ENCODE data around the gene FRMPD1.
"Not testable (repeated sequence)": the region's sequence is repeated elsewhere in the genome, so short reads cannot be mapped to it uniquely, and the experiment has no call there.

FRMPD1 gene

DNA sequence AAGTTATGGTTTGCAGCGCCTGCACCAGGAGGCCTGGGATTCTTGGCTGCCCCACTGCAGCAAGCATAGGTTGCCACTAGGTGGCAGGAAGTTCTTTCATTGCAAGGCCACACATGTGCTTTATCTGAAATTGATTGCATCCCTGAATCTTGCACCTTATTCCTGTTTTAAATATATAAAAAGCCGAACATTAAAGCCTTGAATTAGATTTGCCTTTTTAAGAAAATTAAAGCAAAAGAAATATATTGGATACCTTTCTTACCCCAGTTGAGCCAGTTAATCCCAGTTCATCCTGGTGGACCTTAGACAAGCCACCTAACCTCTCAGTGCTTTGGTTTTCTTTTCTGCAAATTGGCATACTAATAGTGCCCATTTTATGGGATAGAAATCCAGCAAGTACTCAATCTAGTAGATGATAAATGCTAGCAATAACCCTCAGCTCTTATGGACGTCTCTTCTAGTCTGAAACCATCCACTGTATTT is 96.6 kb downstream of the FRMPD1 start:
- H3K27ac ChIP-seq (ENCODE audit: insufficient read depth, low read length, poor library complexity, severe bottlenecking): no peak overlapping the region
- H3K27me3 ChIP-seq (replicated peaks; ENCODE audit: control insufficient read depth, insufficient read depth, low read length, poor library complexity, severe bottlenecking): no peaks in the 10 kb centered on the region
- peak in 2 of 3 donors; percentile 15 to 22 for DNase-seq
- H3K9me3 ChIP-seq (ENCODE audit: control insufficient read depth, low read length): no peaks in the 10 kb centered on the region
- no peaks in the 10 kb centered on the region for H3K36me3 ChIP-seq (ENCODE audit: control insufficient read depth, insufficient read depth, low read length)
- no peak overlapping the region for H3K4me3 ChIP-seq (ENCODE audit: insufficient read depth, low read depth, low read length, poor library complexity, severe bottlenecking)
- no peaks in the 10 kb centered on the region for H3K4me1 ChIP-seq (ENCODE audit: control insufficient read depth, insufficient read depth, low read length, poor library complexity, severe bottlenecking)

GRCh38 chr9:37749129-37749528 is 98.4 kb downstream of the FRMPD1 start:
- no peak overlapping the region for H3K4me3 ChIP-seq (ENCODE audit: insufficient read depth, low read depth, low read length, poor library complexity, severe bottlenecking)

DNA sequence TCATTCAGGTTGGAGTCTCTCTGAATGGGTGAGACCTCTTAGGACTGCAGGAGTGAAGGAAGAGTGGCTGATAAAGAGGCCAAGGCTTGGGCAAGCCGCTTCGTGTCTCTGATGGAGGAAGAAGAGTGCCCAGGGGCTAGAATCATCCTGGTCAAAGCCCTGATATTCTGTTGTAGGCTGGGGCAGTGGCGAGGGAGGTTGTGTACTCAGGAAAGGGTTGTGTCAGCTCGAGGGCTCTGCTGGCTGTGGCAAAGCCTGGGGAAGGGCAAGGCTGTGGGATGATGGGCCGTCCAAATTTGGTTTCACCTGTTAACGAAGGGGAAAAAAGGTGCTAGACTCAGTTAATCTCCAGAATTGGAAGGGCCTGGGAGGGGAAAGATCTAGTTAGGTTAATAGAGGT is 100.4 kb downstream of the FRMPD1 start:
- no peaks in the 10 kb centered on the region for H3K9me3 ChIP-seq (ENCODE audit: control insufficient read depth, low read length)
- peaks cover 15% of the 10 kb centered on the region for H3K4me1 ChIP-seq (ENCODE audit: control insufficient read depth, insufficient read depth, low read length, poor library complexity, severe bottlenecking)
- H3K36me3 ChIP-seq (ENCODE audit: control insufficient read depth, insufficient read depth, low read length): no peaks in the 10 kb centered on the region
- H3K4me3 ChIP-seq (ENCODE audit: insufficient read depth, low read depth, low read length, poor library complexity, severe bottlenecking): no peak overlapping the region
- H3K27me3 ChIP-seq (replicated peaks; ENCODE audit: control insufficient read depth, insufficient read depth, low read length, poor library complexity, severe bottlenecking): no peaks in the 10 kb centered on the region
- no peak for DNase-seq
- H3K27ac ChIP-seq (ENCODE audit: insufficient read depth, low read length, poor library complexity, severe bottlenecking): no peak overlapping the region

More at GRCh38 chr9:37749129-37749528, 98.4 kb downstream of the FRMPD1 start:
- Histone ChIP-seq H3K36me3 (ENCODE audit: control insufficient read depth, insufficient read depth, low read length) (no peaks in the 10 kb centered on the region), H3K4me1 (ENCODE audit: control insufficient read depth, insufficient read depth, low read length, poor library complexity, severe bottlenecking) (peaks cover 3% of the 10 kb centered on the region), H3K9me3 (ENCODE audit: control insufficient read depth, low read length) (no peaks in the 10 kb centered on the region), H3K27ac (ENCODE audit: insufficient read depth, low read length, poor library complexity, severe bottlenecking) (no peak overlapping the region), H3K27me3 (replicated peaks; ENCODE audit: control insufficient read depth, insufficient read depth, low read length, poor library complexity, severe bottlenecking) (no peaks in the 10 kb centered on the region)
- DNase-seq: no peak

DNA sequence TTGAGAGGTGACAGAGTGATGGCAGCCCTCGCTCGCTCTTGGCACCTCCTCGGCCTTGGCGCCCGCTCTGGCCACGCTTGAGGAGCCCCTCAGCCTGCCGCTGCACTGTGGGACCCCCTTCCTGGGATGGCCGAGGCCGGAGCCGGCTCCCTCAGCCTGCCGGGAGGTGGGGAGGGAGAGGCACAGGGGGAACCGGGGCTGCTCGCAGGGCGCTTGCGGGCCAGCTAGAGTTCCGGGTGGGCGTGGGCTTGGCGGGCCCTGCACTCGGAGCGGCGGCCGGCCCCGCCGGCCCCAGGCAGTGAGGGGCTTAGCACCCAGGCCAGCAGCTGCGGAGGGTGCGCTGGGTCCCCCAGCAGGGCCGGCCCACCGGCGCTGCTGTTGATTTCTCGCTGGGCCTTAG is 101.0 kb downstream of the FRMPD1 start:
- not testable (repeated sequence) for H3K4me3 ChIP-seq (ENCODE audit: insufficient read depth, low read depth, low read length, poor library complexity, severe bottlenecking); DNase-seq; H3K27me3 ChIP-seq (replicated peaks; ENCODE audit: control insufficient read depth, insufficient read depth, low read length, poor library complexity, severe bottlenecking); H3K9me3 ChIP-seq (ENCODE audit: control insufficient read depth, low read length); H3K36me3 ChIP-seq (ENCODE audit: control insufficient read depth, insufficient read depth, low read length); H3K27ac ChIP-seq (ENCODE audit: insufficient read depth, low read length, poor library complexity, severe bottlenecking)
- peaks cover 15% of the 10 kb centered on the region for H3K4me1 ChIP-seq (ENCODE audit: control insufficient read depth, insufficient read depth, low read length, poor library complexity, severe bottlenecking)

DNA sequence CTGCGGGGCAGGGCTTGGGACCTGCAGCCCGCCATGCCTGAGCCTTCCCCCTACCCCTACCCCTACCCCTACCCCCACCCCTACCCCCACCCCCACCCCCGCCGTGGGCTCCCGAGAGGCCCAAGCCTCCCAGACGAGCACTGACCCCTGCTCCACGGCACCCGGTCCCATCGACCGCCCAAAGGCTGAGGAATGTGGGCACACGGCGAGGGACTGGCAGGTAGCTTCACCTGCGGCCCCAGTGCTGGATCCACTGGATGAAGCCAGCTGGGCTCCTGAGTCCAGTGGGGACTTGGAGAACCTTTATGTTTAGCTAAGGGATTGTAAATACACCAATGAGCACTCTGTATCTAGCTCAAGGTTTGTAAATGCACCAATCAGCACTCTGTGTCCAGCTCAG is 101.4 kb downstream of the FRMPD1 start:
- not testable (repeated sequence) for H3K27me3 ChIP-seq (replicated peaks; ENCODE audit: control insufficient read depth, insufficient read depth, low read length, poor library complexity, severe bottlenecking); DNase-seq; H3K27ac ChIP-seq (ENCODE audit: insufficient read depth, low read length, poor library complexity, severe bottlenecking)

GRCh38 chr9:37752642-37753488 is 102.1 kb downstream of the FRMPD1 start:
- peaks cover 15% of the 10 kb centered on the region for H3K4me1 ChIP-seq (ENCODE audit: control insufficient read depth, insufficient read depth, low read length, poor library complexity, severe bottlenecking)
- no peaks in the 10 kb centered on the region for H3K27me3 ChIP-seq (replicated peaks; ENCODE audit: control insufficient read depth, insufficient read depth, low read length, poor library complexity, severe bottlenecking)
- H3K4me3 ChIP-seq (ENCODE audit: insufficient read depth, low read depth, low read length, poor library complexity, severe bottlenecking): peak overlapping the region; percentile 79
- no peaks in the 10 kb centered on the region for H3K36me3 ChIP-seq (ENCODE audit: control insufficient read depth, insufficient read depth, low read length)
- no peaks in the 10 kb centered on the region for H3K9me3 ChIP-seq (ENCODE audit: control insufficient read depth, low read length)
- DNase-seq: no peak
- peak overlapping the region; percentile 79 for H3K27ac ChIP-seq (ENCODE audit: insufficient read depth, low read length, poor library complexity, severe bottlenecking)

More for the DNA sequence above, 101.4 kb downstream of the FRMPD1 start:
- H3K4me3 ChIP-seq (ENCODE audit: insufficient read depth, low read depth, low read length, poor library complexity, severe bottlenecking); H3K36me3 ChIP-seq (ENCODE audit: control insufficient read depth, insufficient read depth, low read length); H3K9me3 ChIP-seq (ENCODE audit: control insufficient read depth, low read length): not testable (repeated sequence)
- peaks cover 15% of the 10 kb centered on the region for H3K4me1 ChIP-seq (ENCODE audit: control insufficient read depth, insufficient read depth, low read length, poor library complexity, severe bottlenecking)

DNA sequence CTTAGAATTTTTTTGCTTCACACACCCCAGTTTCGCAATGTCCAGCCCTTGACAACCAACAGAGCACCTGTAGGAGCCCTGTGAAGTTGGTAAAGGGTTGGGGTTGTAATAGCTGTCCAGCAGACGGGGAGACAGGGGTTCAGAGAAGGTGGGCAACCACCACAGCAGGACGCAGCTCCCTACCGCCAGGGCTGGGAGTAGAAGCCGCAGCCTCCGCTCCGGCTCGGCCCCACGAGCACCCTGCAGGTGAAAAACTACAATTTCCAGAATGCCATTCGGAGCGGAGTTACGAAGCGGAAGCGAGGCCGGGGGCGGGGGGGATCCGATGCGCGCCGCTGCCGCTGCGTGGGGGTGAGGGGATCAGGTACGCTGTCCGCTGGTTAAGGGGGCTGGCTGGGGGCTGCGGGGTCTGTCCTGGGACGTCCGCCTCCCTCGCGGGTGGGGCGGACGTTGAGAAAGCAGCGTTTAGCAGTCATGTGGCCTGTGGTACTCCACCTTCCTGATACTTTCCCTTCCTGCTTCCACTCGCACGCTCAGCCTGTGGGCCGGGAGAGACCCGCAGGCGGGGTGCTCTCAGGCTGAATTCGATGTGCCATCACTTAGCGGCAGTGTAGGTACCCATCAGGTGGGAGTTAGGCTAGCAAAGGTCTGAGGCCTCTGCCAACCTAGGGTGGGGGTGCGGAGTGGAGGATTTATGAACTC is 102.9 kb downstream of the FRMPD1 start, which contains the start of gene TRMT10B:
TSS of gene TRMT10B (plus strand) at position 317 of the 702 bp plus-strand sequence. CDS start 8,127 bp downstream, outside the sequence.
- H3K36me3 ChIP-seq (ENCODE audit: control insufficient read depth, insufficient read depth, low read length): no peaks in the 10 kb centered on the region
- H3K4me1 ChIP-seq (ENCODE audit: control insufficient read depth, insufficient read depth, low read length, poor library complexity, severe bottlenecking): peaks cover 15% of the 10 kb centered on the region
- no peaks in the 10 kb centered on the region for H3K27me3 ChIP-seq (replicated peaks; ENCODE audit: control insufficient read depth, insufficient read depth, low read length, poor library complexity, severe bottlenecking)
- H3K4me3 ChIP-seq (ENCODE audit: insufficient read depth, low read depth, low read length, poor library complexity, severe bottlenecking): peak within 1 kb of the TSS; percentile 79
- peak; percentile 31 to 47 (median 42) for DNase-seq
- no peaks in the 10 kb centered on the region for H3K9me3 ChIP-seq (ENCODE audit: control insufficient read depth, low read length)
- H3K27ac ChIP-seq (ENCODE audit: insufficient read depth, low read length, poor library complexity, severe bottlenecking): peak within 1 kb of the TSS; percentile 79

- no peaks in the 10 kb centered on the region for H3K27me3 ChIP-seq (replicated peaks; ENCODE audit: control insufficient read depth, insufficient read depth, low read length, poor library complexity, severe bottlenecking)
These were observed 108.0 kb downstream of the FRMPD1 start for GRCh38 chr9:37758747-37759146.

GRCh38 chr9:37760416-37761161 is 109.8 kb downstream of the FRMPD1 start:
- H3K4me3 ChIP-seq (ENCODE audit: insufficient read depth, low read depth, low read length, poor library complexity, severe bottlenecking): no peak overlapping the region
- peaks cover 8% of the 10 kb centered on the region for H3K36me3 ChIP-seq (ENCODE audit: control insufficient read depth, insufficient read depth, low read length)
- no peak overlapping the region for H3K27ac ChIP-seq (ENCODE audit: insufficient read depth, low read length, poor library complexity, severe bottlenecking)
- no peak for DNase-seq
- peaks cover 4% of the 10 kb centered on the region for H3K4me1 ChIP-seq (ENCODE audit: control insufficient read depth, insufficient read depth, low read length, poor library complexity, severe bottlenecking)
- H3K27me3 ChIP-seq (replicated peaks; ENCODE audit: control insufficient read depth, insufficient read depth, low read length, poor library complexity, severe bottlenecking): no peaks in the 10 kb centered on the region
- no peaks in the 10 kb centered on the region for H3K9me3 ChIP-seq (ENCODE audit: control insufficient read depth, low read length)

More at GRCh38 chr9:37758747-37759146, 108.0 kb downstream of the FRMPD1 start:
- H3K36me3 ChIP-seq (ENCODE audit: control insufficient read depth, insufficient read depth, low read length): no peaks in the 10 kb centered on the region
- no peak overlapping the region for H3K4me3 ChIP-seq (ENCODE audit: insufficient read depth, low read depth, low read length, poor library complexity, severe bottlenecking)
- H3K4me1 ChIP-seq (ENCODE audit: control insufficient read depth, insufficient read depth, low read length, poor library complexity, severe bottlenecking): peaks cover 11% of the 10 kb centered on the region
- H3K9me3 ChIP-seq (ENCODE audit: control insufficient read depth, low read length): no peaks in the 10 kb centered on the region
- no peak overlapping the region for H3K27ac ChIP-seq (ENCODE audit: insufficient read depth, low read length, poor library complexity, severe bottlenecking)
- no peak for DNase-seq

All from effector memory CD4-positive, alpha-beta T cell (primary cell).